Muscle of back (tissue), 13 donors: ENCODE data around the gene PPM1B. TPM values are rescaled to one million over a fixed set of nuclear protein-coding genes. Genes with fewer than 3 reads are reported as not detected.
"Not testable (repeated sequence)": the region's sequence is repeated elsewhere in the genome, so short reads cannot be mapped to it uniquely, and the experiment has no call there.

ENCODE experiments used
- DNase-seq, 3 donors: peaks; one replicate each; pipeline versions ENCODE4 v3.0.0 to v3.0.0-alpha.2; 2013
- long read RNA-seq, 9 donors: transcript quantifications; one replicate each; lab custom pipeline, GENCODE V29; 2026
- polyA plus RNA-seq, 10 donors: library from polyadenylated mRNA; unstranded; fragments of 120-200 nt; gene quantifications; one replicate each; pipeline ENCODE4 v1.2.1, GENCODE V29; 2013; ENCODE audit not compliant: insufficient read length in 10 of 10

Gene PPM1B
- 10 to 100 TPM; 28.1 to 40.6 (median 32.8) TPM for polyA plus RNA-seq
- long read RNA-seq, donor 1, partial matches to known transcripts, result 5 of 12 reads
- long read RNA-seq, donor 1, other reads (novel, unspliced or antisense), result 0 of 12 reads
- long read RNA-seq, donor 2, transcript PPM1B-201 (6 exons, 2,606 nt), result major isoform, 5 of 6 reads
- long read RNA-seq, donor 2, partial matches to known transcripts, result 0 of 6 reads
- long read RNA-seq, donor 2, other reads (novel, unspliced or antisense), result 0 of 6 reads
- long read RNA-seq, donor 3, result 0 reads
- long read RNA-seq, donor 4, transcript PPM1B-201 (6 exons, 2,606 nt), result major isoform, 6 of 7 reads
- long read RNA-seq, donor 4, partial matches to known transcripts, result 0 of 7 reads
- long read RNA-seq, donor 4, other reads (novel, unspliced or antisense), result 0 of 7 reads
- long read RNA-seq, donor 5, partial matches to known transcripts, result 5 of 12 reads
- long read RNA-seq, donor 5, other reads (novel, unspliced or antisense), result 0 of 12 reads
- long read RNA-seq, donor 6, transcript PPM1B-201 (6 exons, 2,606 nt), result major isoform, 6 of 8 reads
- long read RNA-seq, donor 6, partial matches to known transcripts, result 0 of 8 reads
- long read RNA-seq, donor 6, other reads (novel, unspliced or antisense), result 0 of 8 reads
- long read RNA-seq, donor 7, partial matches to known transcripts, result 0 of 2 reads
- long read RNA-seq, donor 7, other reads (novel, unspliced or antisense), result 0 of 2 reads
- long read RNA-seq, donor 8, partial matches to known transcripts, result 0 of 3 reads
- long read RNA-seq, donor 8, other reads (novel, unspliced or antisense), result 0 of 3 reads
- long read RNA-seq, donor 9, partial matches to known transcripts, result 0 of 1 reads
- long read RNA-seq, donor 9, other reads (novel, unspliced or antisense), result 0 of 1 reads

DNA sequence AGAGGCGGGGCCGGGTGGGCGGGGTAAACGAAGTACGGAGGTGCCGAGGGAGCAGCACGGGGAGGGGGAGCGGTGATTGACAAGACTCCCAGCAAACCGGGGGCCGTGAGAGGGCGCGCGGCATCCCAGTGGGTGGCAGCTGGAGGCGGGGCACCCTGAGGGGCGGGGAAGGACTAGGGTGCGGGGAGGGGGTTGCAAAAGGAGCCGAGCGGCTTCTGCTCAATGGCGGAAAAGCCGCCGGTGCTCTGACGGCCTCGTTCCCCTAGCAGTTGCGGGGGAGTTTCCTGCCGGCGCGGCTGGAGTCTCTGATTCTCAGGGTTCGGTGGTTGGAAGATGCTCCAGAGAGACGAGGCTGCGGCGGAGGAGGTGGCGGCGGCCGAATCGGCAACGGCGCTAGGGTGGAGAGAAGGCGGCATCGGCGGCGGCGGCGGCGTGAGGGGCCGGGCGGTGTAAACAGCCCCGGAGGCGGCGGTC lies at the start of gene PPM1B:
Gene PPM1B (plus strand): TSS at position 195 of the 474 bp plus-strand sequence. CDS start 32,325 bp downstream, outside the sequence.
- DNase-seq, result no peak

DNA sequence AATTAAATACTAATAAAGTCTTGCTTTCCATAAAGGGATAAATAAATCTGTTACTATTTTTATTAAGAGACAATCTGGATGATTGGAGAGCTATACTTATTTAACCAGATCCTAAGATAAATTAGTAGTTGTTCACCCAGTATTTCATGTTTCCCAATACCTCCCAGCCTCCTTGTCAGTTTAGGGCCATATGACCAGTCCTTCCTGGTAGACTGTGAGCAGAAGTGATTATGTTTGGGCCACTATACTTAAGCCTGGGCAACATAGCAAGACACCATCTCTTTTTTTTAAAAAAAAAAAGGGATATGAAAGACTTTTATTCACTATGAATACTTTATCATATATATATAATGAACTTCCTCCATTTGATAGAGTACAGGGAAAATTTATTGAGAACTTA lies 48.8 kb upstream of the PPM1B start:
- no peak for DNase-seq

DNA sequence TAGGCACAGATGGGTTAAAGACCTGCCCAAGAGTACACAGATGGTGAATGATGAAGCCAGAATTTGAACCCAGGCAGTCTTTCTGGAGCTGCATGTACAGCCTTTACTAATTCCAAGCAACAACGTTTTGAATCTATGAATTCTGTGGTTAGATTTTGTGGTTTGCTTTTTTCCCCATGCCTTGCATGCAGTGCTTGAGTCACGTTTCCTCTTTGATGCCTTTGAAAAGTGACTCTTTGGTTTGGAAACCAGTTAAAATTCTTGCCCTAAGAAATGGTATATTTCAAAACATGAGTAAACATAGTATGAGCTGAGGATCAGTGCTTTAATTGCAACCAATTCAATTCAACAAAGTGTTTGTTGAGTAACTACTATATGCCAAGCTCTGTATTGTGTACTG lies 48.2 kb upstream of the PPM1B start:
- DNase-seq, result peak in 1 of 3 donors; percentile 71

DNA sequence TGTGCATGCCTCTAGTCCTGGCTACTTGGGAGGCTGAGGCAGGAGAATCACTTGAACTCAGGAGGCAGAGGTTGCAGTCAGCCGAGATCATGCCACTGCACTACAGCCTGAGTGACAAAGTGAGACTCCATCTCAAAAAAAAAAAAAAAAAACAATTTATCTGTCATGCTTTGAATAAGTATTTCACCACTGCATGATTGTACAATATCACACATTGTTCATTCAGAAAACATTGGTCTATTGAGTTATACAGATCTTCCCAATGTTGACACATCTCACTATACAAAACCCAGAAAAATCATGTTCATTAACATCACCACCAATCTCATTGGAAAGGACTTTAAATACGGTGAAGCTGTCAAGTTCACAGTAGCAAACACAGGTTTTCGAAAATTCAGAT lies 46.8 kb upstream of the PPM1B start:
- DNase-seq, result no peak

DNA sequence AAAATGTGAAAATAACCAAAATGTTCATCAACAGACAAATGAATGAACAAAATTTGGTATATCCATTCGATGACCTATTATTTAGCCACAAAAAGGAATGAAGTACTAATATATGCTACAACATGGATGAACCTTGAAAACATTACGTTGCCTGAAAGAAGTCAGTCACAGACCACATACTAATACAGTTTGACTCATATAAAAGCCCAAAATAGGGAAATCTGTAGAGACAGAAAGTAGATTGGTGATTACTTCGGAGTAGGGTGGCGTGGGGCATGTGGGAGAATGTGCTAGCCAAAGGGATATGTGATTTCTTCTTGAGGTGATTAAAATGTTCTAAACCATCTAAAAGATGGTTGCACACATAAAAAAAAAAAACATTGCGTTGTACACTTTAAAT lies 44.2 kb upstream of the PPM1B start:
- no peak for DNase-seq

DNA sequence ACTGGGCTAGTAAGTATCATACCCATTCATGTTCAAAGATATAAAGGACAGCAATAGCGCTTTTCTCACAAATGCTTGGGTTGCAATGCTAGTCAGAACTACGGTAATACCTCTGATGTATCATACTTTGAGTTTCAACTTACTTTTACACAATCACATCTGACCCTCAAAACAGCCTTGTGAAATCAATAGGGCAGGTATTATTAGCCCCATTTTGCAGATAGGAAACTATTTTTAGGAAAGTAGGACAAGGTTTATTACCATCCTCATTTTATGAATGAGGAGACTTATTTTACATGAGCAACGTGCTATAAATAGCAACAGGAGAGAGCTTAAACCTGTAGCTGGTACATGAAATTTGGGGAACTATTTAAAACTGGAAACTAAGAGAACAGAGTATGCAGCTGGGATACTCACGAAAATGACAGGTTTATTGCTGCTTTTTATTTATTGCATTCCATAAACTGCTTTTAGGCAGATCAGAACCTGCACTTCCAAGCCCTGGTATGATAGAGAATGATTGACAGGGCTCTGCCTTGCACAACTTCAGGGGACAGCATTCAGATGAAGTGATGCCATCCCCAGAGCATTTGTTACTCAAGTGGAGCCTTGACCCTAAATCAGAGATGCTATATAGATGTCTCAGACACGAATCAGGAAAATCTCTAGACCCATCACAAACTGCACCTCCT lies 42.4 kb upstream of the PPM1B start:
- DNase-seq, result no peak

DNA sequence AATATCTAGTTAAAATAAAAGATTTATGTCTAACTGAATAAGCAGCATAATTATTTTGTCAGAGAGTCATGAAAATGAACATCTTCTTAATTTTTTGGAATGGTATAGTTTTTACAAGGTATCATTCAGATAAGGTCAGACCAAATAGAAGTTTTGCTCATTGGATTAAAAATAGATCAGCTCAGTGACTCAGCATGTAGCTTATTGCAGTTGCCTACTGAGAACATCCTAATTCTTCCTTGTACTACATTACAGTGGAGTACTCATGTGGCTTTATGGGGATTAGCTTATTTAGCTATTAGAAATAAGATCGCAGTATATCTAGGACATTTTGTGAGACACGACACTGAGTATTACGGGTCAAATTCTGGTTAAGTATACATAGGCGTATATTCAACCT lies 38.2 kb upstream of the PPM1B start:
- peak in 1 of 3 donors; percentile 26 for DNase-seq

DNA sequence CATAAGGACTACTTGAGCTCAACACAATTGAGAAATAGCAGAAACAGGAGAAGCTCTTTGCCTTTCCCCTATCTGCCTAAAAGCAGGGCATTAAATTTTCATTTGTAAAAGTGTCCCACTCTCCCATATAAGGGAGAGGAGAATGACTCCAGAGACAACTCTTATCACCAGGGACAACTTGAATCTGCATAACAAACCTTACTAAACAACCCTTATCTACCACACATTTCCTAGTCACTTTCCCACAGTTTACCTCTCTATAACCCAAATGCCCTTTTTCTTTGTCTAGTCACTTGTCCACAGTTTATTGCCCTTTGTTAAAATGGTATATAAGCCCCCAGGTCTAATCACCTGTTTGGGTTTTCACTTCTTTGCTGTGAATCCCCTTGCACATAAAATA lies 37.5 kb upstream of the PPM1B start:
- no peak for DNase-seq

DNA sequence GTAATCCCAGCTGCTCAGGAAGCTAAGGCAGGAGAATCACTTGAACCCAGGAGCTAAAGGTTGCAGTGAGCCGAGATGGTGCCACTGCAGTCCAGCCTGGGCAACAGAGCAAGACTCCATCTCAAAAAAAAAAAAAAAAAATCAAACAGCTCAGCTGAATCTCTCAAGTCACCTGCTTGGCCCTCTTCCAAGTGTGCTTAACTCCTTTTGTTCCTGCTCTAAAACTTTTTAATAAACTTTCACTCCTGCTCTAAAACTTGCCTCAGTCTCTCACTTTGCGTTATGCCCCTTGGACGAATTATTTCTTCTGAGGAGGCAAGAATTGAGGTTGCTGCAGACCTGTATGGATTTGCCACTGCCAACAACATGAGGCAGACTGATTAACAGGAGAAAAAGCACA lies 35.1 kb upstream of the PPM1B start:
- not testable (repeated sequence) for DNase-seq

DNA sequence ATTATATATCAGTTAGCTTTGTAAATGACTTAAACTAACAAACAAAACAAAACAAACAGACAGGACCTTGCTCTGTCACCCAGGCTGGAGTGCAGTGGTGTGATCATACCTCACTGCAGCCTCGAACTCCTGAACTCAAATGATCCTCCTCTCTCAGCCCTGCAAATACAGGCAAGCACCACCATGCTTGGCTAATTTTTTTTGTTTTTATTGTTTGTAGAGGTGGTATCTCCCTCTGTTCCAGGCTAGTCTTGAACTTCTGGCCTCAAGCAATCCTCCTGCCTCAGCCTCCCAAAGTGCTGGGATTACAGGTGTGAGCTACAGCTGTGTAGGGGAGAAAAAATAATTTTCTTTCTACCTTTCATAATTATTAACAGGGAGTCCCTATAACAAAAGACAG lies 33.8 kb upstream of the PPM1B start:
- DNase-seq, result no peak

DNA sequence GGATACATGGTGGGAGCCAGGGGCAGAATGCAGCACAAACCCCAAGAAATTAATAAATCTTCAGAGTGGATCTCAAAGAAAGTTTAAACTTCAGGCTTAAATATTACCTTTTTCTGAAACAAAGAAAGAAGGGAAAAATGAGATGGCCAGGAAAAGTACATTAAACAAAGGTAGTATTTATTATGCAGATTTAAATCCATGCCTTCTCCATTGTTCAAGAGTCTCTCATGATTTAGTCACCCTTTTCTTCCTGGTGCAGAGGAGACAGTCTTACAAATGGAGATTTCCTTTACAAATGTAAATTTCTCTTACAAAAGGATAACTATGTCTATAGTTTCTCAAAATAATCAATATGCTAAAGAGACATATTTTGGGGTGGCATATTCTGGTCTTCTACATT lies 33.4 kb upstream of the PPM1B start:
- no peak for DNase-seq

DNA sequence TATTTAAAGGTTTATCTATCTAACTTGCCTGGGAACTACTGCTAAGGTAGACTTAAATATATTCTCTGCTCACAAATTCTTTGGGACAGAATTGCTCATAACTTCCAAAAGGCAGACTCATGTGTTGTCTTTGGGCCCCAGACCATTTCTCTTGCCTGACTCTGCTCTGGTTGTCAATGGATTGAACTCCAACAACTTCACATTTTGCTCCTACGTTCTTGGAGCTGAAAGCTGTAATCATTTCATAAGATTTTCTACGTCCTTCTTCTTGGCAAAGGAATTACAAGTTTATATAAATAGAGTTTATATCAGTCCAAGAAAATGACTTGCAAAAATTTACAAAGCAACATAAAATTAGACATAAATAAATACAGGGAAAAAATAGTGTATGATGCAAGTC lies 32.9 kb upstream of the PPM1B start:
- DNase-seq, result no peak

DNA sequence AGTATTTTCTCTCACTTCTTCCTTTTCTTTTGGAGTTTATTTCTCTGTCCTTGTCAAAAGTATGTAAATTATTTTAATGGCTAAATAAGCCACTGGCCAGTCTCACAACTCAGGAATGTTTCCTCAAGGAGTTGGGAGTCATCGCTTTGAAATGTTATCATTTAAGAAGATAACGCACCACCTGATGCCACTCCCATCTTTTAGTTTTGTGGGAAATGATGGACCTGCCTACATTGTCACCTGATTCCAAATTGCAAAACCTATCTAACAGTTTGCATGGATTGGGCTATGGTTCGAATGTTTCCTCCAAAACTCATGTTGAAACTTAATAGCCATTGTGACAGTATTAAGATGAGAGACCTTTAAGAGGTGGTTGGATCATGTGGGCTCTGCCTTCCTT lies 32.4 kb upstream of the PPM1B start:
- no peak for DNase-seq

DNA sequence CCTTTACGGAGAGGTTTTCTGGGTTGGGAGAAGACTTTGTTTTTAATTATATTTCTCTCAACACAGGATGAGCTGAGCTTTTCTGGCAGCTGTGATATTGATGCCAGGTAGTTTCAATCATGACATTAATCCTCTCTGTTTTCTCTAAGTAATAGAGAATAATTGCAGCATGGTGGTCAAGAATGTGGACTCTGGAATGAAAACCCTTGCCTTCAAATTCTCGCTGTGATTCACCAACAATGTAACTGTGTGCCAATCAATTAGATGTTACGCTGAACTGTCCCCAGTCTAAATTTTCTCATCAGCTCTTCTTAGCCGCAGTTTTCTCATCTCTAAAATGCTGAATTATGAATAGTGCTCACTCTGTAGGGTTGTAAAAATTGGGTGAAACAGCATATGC lies 31.6 kb upstream of the PPM1B start:
- DNase-seq, result no peak

DNA sequence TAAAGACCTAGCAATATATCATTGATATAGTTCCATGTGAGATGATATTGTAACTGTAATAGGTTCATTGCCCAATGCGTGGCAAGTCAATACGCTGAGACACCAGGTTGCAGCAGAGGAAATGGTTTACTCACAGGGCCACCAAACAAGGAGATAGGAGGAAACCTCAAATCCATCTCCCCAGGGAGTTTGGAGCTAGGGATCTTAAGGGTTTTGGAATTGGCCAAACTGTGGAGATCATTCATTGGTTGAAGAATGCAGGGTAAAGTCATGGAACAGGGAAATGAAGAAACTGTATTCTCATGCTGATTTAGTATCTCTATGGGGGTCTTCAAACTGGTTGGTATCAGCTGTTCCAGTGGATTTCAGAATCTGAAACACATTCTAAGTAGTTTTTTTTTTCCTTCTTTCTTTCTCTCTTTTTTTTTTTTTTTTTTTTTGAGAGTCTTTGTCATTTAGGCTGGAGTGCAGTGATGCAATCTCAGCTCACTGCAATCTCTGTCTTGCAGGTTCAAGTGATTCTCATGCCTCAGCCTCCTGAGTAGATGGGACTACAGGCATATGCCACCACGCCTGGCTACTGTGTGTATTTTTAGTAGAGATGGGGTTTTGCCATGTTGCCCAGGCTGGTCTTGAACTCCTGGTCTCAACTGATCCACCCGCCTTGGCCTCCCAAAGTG lies 30.7 kb upstream of the PPM1B start:
- DNase-seq, result no peak

DNA sequence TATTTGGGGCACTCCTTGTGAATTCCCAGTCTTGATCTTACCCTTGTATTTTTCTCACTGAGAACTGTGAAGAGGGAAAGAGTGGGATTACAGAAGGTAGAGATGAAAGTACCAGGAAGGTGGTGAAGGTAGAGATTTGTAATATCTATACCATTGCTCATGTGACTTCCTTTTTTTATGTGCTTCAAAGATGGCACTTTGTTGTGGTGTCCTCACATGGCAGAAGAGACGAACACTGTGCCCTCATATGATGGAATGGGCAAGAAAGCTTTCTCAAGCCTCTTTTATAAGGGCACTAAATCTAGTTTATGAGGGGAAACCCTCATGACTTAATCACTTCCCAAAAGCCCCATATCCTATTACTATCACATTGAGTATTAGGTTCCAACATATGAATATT lies 28.9 kb upstream of the PPM1B start:
- no peak for DNase-seq

DNA sequence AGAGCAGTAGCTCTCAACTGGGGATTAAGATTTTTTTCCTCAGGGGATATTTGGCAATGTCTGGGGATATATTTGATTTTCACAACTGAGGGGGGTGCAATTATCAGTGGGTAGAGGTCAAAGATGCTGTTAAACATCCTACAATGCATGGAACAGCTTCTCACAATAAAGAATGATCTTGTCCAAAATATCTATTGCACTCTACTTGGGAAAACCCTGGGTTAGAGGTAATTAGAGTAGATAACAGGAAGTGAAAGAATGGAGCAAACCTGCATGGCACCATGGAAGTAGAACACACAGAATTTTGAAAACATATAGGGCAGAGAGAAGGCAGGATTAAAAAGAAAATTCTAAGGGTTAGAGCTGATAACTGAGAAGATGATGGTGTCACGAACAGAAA lies 26.4 kb upstream of the PPM1B start:
- DNase-seq, result no peak

DNA sequence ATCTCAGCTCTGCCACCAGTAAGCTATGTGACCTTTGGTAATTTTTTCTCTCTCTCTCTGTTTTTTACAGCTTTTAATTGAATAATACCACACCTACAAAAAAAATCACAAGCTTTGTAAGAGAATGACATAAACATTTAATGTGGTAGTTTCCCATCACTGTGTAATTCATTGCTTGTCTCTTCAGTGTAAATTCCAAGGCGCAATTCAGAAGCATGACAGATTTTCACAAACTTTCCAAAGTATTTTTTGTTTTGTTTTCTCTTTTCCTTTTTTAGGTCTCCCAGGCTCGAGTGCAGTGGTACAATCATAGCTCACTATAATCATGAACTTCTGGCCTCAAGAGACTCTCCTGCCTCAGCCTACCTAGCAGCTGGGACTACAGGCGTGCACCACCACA lies 25.0 kb upstream of the PPM1B start:
- no peak for DNase-seq

DNA sequence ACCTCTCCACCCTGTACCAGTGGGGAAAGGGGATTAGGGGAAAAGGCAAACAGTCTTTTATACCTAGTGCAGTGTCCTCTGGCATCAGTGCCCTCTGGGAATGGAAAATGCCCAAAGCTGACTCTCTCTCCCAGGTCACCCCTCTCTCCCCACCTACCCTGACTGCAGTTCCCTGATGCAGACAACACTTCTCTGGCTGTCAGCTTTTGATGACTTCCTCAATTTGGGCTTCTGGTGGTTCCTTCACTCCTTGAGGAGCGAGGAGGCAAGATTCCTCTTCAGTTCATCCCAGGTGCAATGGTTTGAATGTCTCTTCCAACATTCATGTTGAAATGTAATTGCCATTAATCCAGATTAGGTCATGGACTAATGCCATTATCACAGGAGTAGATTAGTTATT lies 19.7 kb upstream of the PPM1B start:
- no peak for DNase-seq

DNA sequence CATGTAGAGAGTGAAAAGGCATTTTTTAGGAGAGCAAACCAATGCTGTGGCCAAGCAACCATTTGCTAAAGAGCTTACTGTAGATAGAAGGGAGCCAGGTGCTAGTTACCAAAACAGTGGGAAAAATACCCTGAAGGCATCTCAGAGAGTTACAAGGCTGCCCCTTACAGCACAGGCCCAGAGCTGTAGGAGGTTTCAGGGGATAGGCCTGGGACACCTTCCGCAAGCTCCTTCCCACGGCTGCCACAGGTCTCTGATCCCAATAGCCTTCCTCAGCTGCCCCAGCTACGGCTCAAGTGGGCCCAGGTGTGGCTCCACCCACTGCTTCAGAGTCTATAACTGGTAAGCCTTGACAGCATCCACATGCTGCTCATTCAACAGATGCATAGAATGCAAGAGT lies 18.2 kb upstream of the PPM1B start:
- DNase-seq, result no peak

DNA sequence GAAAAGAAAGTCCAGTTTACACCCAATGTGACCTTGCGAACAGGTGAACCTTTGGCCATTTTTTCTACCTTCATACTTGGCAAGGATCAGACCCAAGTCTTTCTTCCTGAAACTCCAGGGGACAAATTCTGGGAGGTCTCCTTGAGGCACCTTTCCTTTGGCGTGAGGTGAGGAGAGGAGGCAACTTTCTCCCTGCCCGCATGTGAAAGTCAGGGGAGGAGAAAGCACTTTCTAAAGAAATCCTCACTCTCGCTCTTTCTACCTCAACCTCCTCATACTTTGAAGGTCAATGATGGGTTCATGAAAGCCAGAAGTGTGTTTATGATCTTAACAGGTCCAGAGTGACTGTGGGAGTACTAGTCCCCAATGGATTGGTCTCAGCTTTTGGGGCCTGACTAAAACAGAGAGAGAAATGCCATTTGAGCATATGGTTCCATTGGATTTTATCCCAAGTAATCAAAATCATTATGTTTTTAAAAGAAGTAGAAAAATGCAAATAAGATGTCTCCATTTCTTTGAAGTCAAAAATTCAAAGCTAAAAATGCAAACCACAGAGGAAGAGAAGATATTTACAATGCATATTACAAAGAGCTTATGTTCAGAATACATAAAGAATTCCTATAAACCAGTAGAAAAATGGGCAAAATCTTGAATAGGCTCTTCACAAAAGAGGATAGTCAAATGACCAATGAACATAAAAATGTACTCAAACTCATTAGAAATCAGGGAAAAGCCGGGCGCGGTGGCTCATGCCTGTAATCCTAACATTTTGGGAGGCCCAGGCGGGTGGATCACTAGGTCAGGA lies 15.6 kb upstream of the PPM1B start:
- DNase-seq, result no peak
